ENCODE results near the gene PLEKHG7. TPM values are rescaled to one million over a fixed set of nuclear protein-coding genes. Genes with fewer than 3 reads are reported as not detected.

The PLEKHG7 gene
- total RNA-seq, 4 donors from 2014 or later = 1.0 to 19.0 (median 2.3) TPM

DNA sequence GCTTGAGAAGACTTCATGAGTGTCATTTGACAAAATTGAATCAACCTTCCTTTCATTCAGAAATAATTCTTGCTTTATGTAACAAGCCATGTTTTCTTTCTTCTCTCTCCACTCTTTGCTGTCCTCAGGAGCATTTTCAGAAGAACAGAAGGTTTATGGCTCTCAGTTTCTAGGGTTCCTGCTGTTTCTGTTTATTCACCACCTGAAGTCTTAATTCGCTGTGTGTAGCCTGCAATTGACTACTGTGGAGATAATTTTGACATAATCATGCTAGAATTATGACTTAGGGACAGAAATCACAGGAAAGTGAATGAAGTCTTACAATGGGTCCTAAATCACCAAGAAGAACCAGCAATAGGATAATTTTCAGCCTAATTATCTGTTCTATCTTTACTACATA, 7.2 kb upstream of the PLEKHG7 start:
- DNase-seq = no peak
- TF ChIP-seq, protein P1, sequence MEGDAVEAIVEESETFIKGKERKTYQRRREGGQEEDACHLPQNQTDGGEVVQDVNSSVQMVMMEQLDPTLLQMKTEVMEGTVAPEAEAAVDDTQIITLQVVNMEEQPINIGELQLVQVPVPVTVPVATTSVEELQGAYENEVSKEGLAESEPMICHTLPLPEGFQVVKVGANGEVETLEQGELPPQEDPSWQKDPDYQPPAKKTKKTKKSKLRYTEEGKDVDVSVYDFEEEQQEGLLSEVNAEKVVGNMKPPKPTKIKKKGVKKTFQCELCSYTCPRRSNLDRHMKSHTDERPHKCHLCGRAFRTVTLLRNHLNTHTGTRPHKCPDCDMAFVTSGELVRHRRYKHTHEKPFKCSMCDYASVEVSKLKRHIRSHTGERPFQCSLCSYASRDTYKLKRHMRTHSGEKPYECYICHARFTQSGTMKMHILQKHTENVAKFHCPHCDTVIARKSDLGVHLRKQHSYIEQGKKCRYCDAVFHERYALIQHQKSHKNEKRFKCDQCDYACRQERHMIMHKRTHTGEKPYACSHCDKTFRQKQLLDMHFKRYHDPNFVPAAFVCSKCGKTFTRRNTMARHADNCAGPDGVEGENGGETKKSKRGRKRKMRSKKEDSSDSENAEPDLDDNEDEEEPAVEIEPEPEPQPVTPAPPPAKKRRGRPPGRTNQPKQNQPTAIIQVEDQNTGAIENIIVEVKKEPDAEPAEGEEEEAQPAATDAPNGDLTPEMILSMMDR (IDR thresholded peaks at IDR 0.05) = no peak
- TF ChIP-seq POLR2A (IDR thresholded peaks at IDR 0.05) = no peak
- H3K4me3 ChIP-seq = no peak overlapping the region
- H3K27ac ChIP-seq = no peak overlapping the region
- no peaks in the 10 kb centered on the region for H3K9me3 ChIP-seq
- no peaks in the 10 kb centered on the region for H3K27me3 ChIP-seq
- H3K4me1 ChIP-seq = no peaks in the 10 kb centered on the region
- H3K36me3 ChIP-seq = no peaks in the 10 kb centered on the region

DNA sequence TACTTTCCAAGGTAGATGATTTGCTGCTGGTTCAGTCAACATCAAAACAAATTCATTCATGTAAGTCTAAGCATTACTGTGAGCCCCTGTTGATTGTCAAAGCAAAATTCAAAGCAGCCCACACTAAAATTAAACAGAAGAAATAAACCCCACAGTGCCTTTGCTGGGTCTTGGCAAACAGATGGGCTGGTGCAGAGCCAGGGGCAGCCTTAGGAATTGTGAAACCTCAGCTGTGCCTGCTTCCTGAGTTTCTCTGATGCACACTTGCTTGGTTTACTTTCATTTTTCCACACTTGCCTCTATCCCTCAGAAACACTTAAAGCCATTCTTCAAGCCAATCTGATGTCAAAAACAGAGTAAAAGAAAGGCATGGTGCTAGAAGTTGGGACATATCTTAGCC, 6.6 kb upstream of the PLEKHG7 start:
- no peak for TF ChIP-seq POLR2A (IDR thresholded peaks at IDR 0.05)
- TF ChIP-seq, protein P1 (IDR thresholded peaks at IDR 0.05) = no peak
- no peaks in the 10 kb centered on the region for H3K36me3 ChIP-seq
- no peaks in the 10 kb centered on the region for H3K9me3 ChIP-seq
- no peak for DNase-seq
- H3K27me3 ChIP-seq = no peaks in the 10 kb centered on the region
- H3K4me1 ChIP-seq = no peaks in the 10 kb centered on the region
- H3K4me3 ChIP-seq = no peak overlapping the region
- no peak overlapping the region for H3K27ac ChIP-seq

- no peaks in the 10 kb centered on the region for H3K36me3 ChIP-seq
- no peaks in the 10 kb centered on the region for H3K27me3 ChIP-seq
- no peaks in the 10 kb centered on the region for H3K9me3 ChIP-seq
- no peaks in the 10 kb centered on the region for H3K4me1 ChIP-seq
- no peak overlapping the region for H3K4me3 ChIP-seq
- no peak for DNase-seq
- H3K27ac ChIP-seq = no peak overlapping the region
- no peak for TF ChIP-seq POLR2A (IDR thresholded peaks at IDR 0.05)
- TF ChIP-seq, protein P1 (IDR thresholded peaks at IDR 0.05) = no peak
Measured at GRCh38 chr12:92698474-92698873, 4.3 kb upstream of the PLEKHG7 start.

GRCh38 chr12:92701441-92701840, 1.3 kb upstream of the PLEKHG7 start:
- Histone ChIP-seq H3K4me1 (no peaks in the 10 kb centered on the region), H3K4me3 (no peak overlapping the region), H3K27ac (no peak overlapping the region), H3K36me3 (no peaks in the 10 kb centered on the region), H3K27me3 (no peaks in the 10 kb centered on the region), H3K9me3 (no peaks in the 10 kb centered on the region)
- no peak for DNase-seq
- no peak for TF ChIP-seq POLR2A (IDR thresholded peaks at IDR 0.05)
- TF ChIP-seq, protein P1 (IDR thresholded peaks at IDR 0.05) = no peak

- Histone ChIP-seq H3K36me3 (no peaks in the 10 kb centered on the region), H3K4me1 (no peaks in the 10 kb centered on the region), H3K27ac (peak overlapping the region in 2 of 4 donors; percentile 71 to 80)
Measured at GRCh38 chr12:92703786-92704185, 997 bp downstream of the PLEKHG7 start.

More at GRCh38 chr12:92703786-92704185, 997 bp downstream of the PLEKHG7 start:
- Histone ChIP-seq H3K27me3 (no peaks in the 10 kb centered on the region), H3K9me3 (no peaks in the 10 kb centered on the region), H3K4me3 (no peak overlapping the region)
- DNase-seq = no peak
- TF ChIP-seq POLR2A (IDR thresholded peaks at IDR 0.05) = no peak
- TF ChIP-seq, protein P1 (IDR thresholded peaks at IDR 0.05) = no peak

Measured in Peyer's patch (tissue), 4 donors.